PFSK-1 (cell line): ENCODE data around the gene BAG1.

Source experiments
- SIN3A ChIP-seq: IDR thresholded peaks from 2 replicates; pipeline ENCODE4 v1.6.1; 2012; ENCODE audit warnings: mild to moderate bottlenecking, low read length, moderate library complexity, borderline replicate concordance; ENCODE audit not compliant: insufficient read depth
- TAF1 ChIP-seq: IDR thresholded peaks from 2 replicates; pipeline ENCODE4 v1.6.1; 2012; ENCODE audit warnings: low read length, control low read depth, borderline replicate concordance; ENCODE audit not compliant: insufficient read depth
- TF ChIP-seq, protein P1 (sequence below), 2 experiments: IDR thresholded peaks; 2 replicates each; pipeline versions ENCODE4 v1.6.1 to v1.8.0; 2011 to 2012; ENCODE audit warnings: low read depth in 2 of 2, low read length in 2 of 2, control low read depth in 1 of 2, inconsistent platforms in 1 of 2, mild to moderate bottlenecking in 1 of 2, moderate library complexity in 1 of 2; ENCODE audit not compliant: insufficient read depth in 1 of 2

DNA sequence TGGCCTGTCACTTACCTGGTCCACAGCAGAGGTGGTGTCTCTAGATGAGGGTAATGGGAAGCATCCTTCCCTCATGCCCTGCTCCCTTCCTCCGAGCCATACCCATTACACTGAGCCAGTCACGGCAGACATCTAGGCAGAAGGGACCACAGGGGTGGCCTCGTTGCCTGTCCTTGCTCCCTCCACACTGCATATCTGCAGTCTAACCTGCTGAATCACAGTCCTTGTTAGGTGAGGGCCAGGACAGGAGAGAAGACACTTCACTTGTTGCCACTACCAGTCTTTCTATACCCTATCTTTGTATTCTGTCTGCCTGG, 43.0 kb downstream of the BAG1 start:
- TF ChIP-seq, protein P1, sequence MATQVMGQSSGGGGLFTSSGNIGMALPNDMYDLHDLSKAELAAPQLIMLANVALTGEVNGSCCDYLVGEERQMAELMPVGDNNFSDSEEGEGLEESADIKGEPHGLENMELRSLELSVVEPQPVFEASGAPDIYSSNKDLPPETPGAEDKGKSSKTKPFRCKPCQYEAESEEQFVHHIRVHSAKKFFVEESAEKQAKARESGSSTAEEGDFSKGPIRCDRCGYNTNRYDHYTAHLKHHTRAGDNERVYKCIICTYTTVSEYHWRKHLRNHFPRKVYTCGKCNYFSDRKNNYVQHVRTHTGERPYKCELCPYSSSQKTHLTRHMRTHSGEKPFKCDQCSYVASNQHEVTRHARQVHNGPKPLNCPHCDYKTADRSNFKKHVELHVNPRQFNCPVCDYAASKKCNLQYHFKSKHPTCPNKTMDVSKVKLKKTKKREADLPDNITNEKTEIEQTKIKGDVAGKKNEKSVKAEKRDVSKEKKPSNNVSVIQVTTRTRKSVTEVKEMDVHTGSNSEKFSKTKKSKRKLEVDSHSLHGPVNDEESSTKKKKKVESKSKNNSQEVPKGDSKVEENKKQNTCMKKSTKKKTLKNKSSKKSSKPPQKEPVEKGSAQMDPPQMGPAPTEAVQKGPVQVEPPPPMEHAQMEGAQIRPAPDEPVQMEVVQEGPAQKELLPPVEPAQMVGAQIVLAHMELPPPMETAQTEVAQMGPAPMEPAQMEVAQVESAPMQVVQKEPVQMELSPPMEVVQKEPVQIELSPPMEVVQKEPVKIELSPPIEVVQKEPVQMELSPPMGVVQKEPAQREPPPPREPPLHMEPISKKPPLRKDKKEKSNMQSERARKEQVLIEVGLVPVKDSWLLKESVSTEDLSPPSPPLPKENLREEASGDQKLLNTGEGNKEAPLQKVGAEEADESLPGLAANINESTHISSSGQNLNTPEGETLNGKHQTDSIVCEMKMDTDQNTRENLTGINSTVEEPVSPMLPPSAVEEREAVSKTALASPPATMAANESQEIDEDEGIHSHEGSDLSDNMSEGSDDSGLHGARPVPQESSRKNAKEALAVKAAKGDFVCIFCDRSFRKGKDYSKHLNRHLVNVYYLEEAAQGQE (IDR thresholded peaks at IDR 0.05; ENCODE audit: insufficient read depth in 1 of 2, low read depth in 2 of 2, low read length in 2 of 2), result no peak
- TF ChIP-seq SIN3A, result no peak
- TF ChIP-seq TAF1, result no peak
